Tibial artery (tissue), 4 donors: Measurements from ENCODE around the gene SLC16A9.

Source experiments
- DNase-seq, 2 donors: peaks; one replicate each; pipeline ENCODE4 v3.0.0-alpha.2; 2019
- H3K27ac ChIP-seq, 2 donors: fragments of 200-600 bp; sonication (generic) in 1 of 2; 1 replicate in 1 of 2; 2 replicates in 1 of 2; pipeline ENCODE4 v1.5.1; 2018 to 2019; ENCODE audit warnings: mild to moderate bottlenecking in 1 of 2
- H3K27me3 ChIP-seq, 2 donors: fragments of 200-600 bp; sonication (generic) in 1 of 2; one replicate each; pipeline versions ENCODE4 v1.5.1 to v1.6.0; 2016 to 2019
- H3K36me3 ChIP-seq, 3 donors: fragments of 200-600 bp; sonication (generic) in 2 of 3; one replicate each; pipeline ENCODE4 v1.5.1; 2016 to 2019; ENCODE audit warnings: mild to moderate bottlenecking in 2 of 3
- H3K4me1 ChIP-seq, 4 donors: fragments of 200-600 bp; sonication (generic) in 2 of 4; 1 replicate in 3 of 4; 2 replicates in 1 of 4; pipeline ENCODE4 v1.5.1; 2016 to 2019
- H3K4me3 ChIP-seq, 2 donors: fragments of 200-600 bp; sonication (generic) in 1 of 2; 1 replicate in 1 of 2; 2 replicates in 1 of 2; pipeline ENCODE4 v1.5.1; 2018 to 2019; ENCODE audit warnings: mild to moderate bottlenecking in 2 of 2
- H3K9me3 ChIP-seq, 3 donors: fragments of 200-600 bp; sonication (generic) in 1 of 3; one replicate each; pipeline ENCODE4 v1.5.1; 2016 to 2019
- CTCF ChIP-seq, 2 experiments: fragments of 200-600 bp in 1 of 2; fragments of 450-650 bp in 1 of 2; IDR thresholded peaks; one replicate each; pipeline ENCODE4 v1.5.1; 2017 to 2019; ENCODE audit warnings: antibody characterized with exemption in 2 of 2, mild to moderate bottlenecking in 1 of 2, moderate library complexity in 1 of 2
- intact Hi-C: fragments of 100-400 bp; cut with DNase I; formaldehyde crosslinking; loops from one replicate; pipeline ENCODE4 v1.15.0; 2023; ENCODE audit warnings: low total_unique reads

The SLC16A9 gene

GRCh38 chr10:59688921-59689351, 20.7 kb downstream of the SLC16A9 start:
- Histone ChIP-seq H3K36me3 (no peaks in the 10 kb centered on the region), H3K27ac (no peak overlapping the region), H3K27me3 (no peaks in the 10 kb centered on the region), H3K9me3 (no peaks in the 10 kb centered on the region), H3K4me3 (no peak overlapping the region), H3K4me1 (no peaks in the 10 kb centered on the region)
- intact Hi-C loops, result no loop called here
- no peak for TF ChIP-seq CTCF (IDR thresholded peaks at IDR 0.05)
- no peak for DNase-seq

- intact Hi-C loops, result no loop called here
- Histone ChIP-seq H3K4me1 (no peaks in the 10 kb centered on the region), H3K36me3 (no peaks in the 10 kb centered on the region), H3K9me3 (no peaks in the 10 kb centered on the region), H3K27ac (no peak overlapping the region), H3K4me3 (no peak overlapping the region), H3K27me3 (no peaks in the 10 kb centered on the region)
- TF ChIP-seq CTCF (IDR thresholded peaks at IDR 0.05), result no peak
- DNase-seq, result no peak
Measured at GRCh38 chr10:59687657-59688056, 22.0 kb downstream of the SLC16A9 start.

GRCh38 chr10:59684006-59684405, 25.6 kb downstream of the SLC16A9 start:
- TF ChIP-seq CTCF (IDR thresholded peaks at IDR 0.05), result no peak
- DNase-seq, result no peak
- Histone ChIP-seq H3K27me3 (no peaks in the 10 kb centered on the region), H3K4me1 (no peaks in the 10 kb centered on the region), H3K27ac (no peak overlapping the region), H3K4me3 (no peak overlapping the region), H3K9me3 (no peaks in the 10 kb centered on the region), H3K36me3 (no peaks in the 10 kb centered on the region)
- intact Hi-C loops, result no loop called here

GRCh38 chr10:59682986-59683937, 26.4 kb downstream of the SLC16A9 start:
- no peak overlapping the region for H3K4me3 ChIP-seq
- no peaks in the 10 kb centered on the region for H3K4me1 ChIP-seq
- intact Hi-C loops, result no loop called here
- no peaks in the 10 kb centered on the region for H3K27me3 ChIP-seq
- no peak for TF ChIP-seq CTCF (IDR thresholded peaks at IDR 0.05)
- H3K27ac ChIP-seq, result no peak overlapping the region
- no peaks in the 10 kb centered on the region for H3K9me3 ChIP-seq
- no peaks in the 10 kb centered on the region for H3K36me3 ChIP-seq
- DNase-seq, result no peak

- H3K27me3 ChIP-seq, result no peaks in the 10 kb centered on the region
- TF ChIP-seq CTCF (IDR thresholded peaks at IDR 0.05), result no peak
- no peak overlapping the region for H3K4me3 ChIP-seq
- no peaks in the 10 kb centered on the region for H3K4me1 ChIP-seq
- no peak overlapping the region for H3K27ac ChIP-seq
- intact Hi-C loops, result no loop called here
- H3K36me3 ChIP-seq, result no peaks in the 10 kb centered on the region
- DNase-seq, result no peak
- H3K9me3 ChIP-seq, result no peaks in the 10 kb centered on the region
Measured at GRCh38 chr10:59680199-59680598, 29.5 kb downstream of the SLC16A9 start.
